IMR-90 (cell line): Measurements from ENCODE around the gene HARS1. TPM values are rescaled to one million over a fixed set of nuclear protein-coding genes. Genes with fewer than 3 reads are reported as not detected.

ENCODE experiments used
- ATAC-seq: fragments of 200-7000 bp; cut with Tn5 transposase; 2 replicates; pipeline ENCODE4 v1.9.1; 2020; ENCODE audit warnings: low read depth, mild to moderate bottlenecking, moderate library complexity
- BruUV-seq: library from RNA; stranded (reverse); fragments of 400-500 nt; replicated peaks from 2 replicates; lab custom pipeline; 2021; lab: Mats Ljungman, UMichigan
- CTCF ChIA-PET: fragments of 300-600 bp; formaldehyde crosslinking; extraction: SDS; loops from one replicate; lab custom pipeline; 2021; ENCODE audit warnings: antibody characterized with exemption; lab: Yijun Ruan, JAX
- POLR2A ChIA-PET: fragments of 300-600 bp; sonication (Branson Sonifier 250); formaldehyde crosslinking; loops from one replicate; lab custom pipeline; 2022; ENCODE audit warnings: antibody characterized with exemption; ENCODE audit not compliant: unreplicated experiment; lab: Charles Lee
- DNase-seq: peaks from one replicate; pipeline ENCODE4 v3.0.0; 2013
- H2AFZ ChIP-seq: replicated peaks from 2 replicates; pipeline ENCODE3; 2013; ENCODE audit warnings: low read length, mild to moderate bottlenecking; ENCODE audit not compliant: poor library complexity
- H2AK5ac ChIP-seq: 2 replicates; pipeline ENCODE4 v1.6.1; 2013; ENCODE audit warnings: low read depth, low read length, inconsistent platforms
- H2AK9ac ChIP-seq: replicated peaks from 2 replicates; pipeline ENCODE3; 2013; ENCODE audit warnings: mild to moderate bottlenecking, low read depth, low read length, moderate library complexity; ENCODE audit not compliant: poor library complexity
- H2BK120ac ChIP-seq: 2 replicates; pipeline ENCODE4 v1.6.1; 2013; ENCODE audit warnings: low read depth, low read length, inconsistent platforms
- H2BK15ac ChIP-seq: 3 replicates; pipeline ENCODE4 v1.6.1; 2013; ENCODE audit warnings: low read depth, low read length, inconsistent platforms
- H2BK20ac ChIP-seq: 2 replicates; pipeline ENCODE4 v1.6.1; 2013; ENCODE audit warnings: low read depth, mild to moderate bottlenecking, inconsistent platforms, low read length, moderate library complexity
- H2BK5ac ChIP-seq: 2 replicates; pipeline ENCODE4 v1.6.1; 2013; ENCODE audit warnings: mild to moderate bottlenecking, low read depth, low read length, inconsistent platforms; ENCODE audit not compliant: poor library complexity, severe bottlenecking
- H3K14ac ChIP-seq: replicated peaks from 2 replicates; pipeline ENCODE4 v1.6.1; 2013; ENCODE audit warnings: low read depth, low read length, inconsistent platforms
- H3K18ac ChIP-seq: 2 replicates; pipeline ENCODE4 v1.6.1; 2013; ENCODE audit warnings: low read depth, low read length, control low read depth
- H3K23ac ChIP-seq: 2 replicates; pipeline ENCODE4 v1.6.1; 2013; ENCODE audit warnings: low read depth, low read length, inconsistent platforms
- H3K27ac ChIP-seq: 2 replicates; pipeline ENCODE4 v1.5.1; 2013; ENCODE audit warnings: mild to moderate bottlenecking, control low read depth, low read length; ENCODE audit not compliant: insufficient read depth
- H3K27me3 ChIP-seq: 2 replicates; pipeline ENCODE4 v1.6.1; 2013; ENCODE audit warnings: low read length; ENCODE audit not compliant: control insufficient read depth, insufficient read depth
- H3K36me3 ChIP-seq: 2 replicates; pipeline ENCODE4 v1.6.1; 2013; ENCODE audit warnings: low read length, mixed read lengths; ENCODE audit not compliant: control insufficient read depth, insufficient read depth
- H3K4ac ChIP-seq: 2 replicates; pipeline ENCODE4 v1.6.1; 2013; ENCODE audit warnings: low read depth, low read length, inconsistent platforms
- H3K4me1 ChIP-seq: 2 replicates; pipeline ENCODE4 v1.6.1; 2013; ENCODE audit warnings: low read length, mixed read lengths; ENCODE audit not compliant: control insufficient read depth, insufficient read depth
- H3K4me2 ChIP-seq: 2 replicates; pipeline ENCODE4 v1.6.1; 2013; ENCODE audit warnings: low read depth, mild to moderate bottlenecking, control low read depth, low read length, moderate library complexity
- H3K4me3 ChIP-seq: 2 replicates; pipeline ENCODE4 v1.5.1; 2013; ENCODE audit warnings: low read depth, mild to moderate bottlenecking, control low read depth, low read length, moderate library complexity; ENCODE audit not compliant: insufficient read depth
- H3K56ac ChIP-seq: 2 replicates; pipeline ENCODE4 v1.6.1; 2013; ENCODE audit warnings: low read length, inconsistent platforms; ENCODE audit not compliant: insufficient read depth; ENCODE audit errors: extremely low read depth
- H3K79me1 ChIP-seq, 2 experiments: 2 replicates each; pipeline ENCODE4 v1.6.1; 2013; ENCODE audit warnings: low read length in 2 of 2, inconsistent platforms in 1 of 2, low read depth in 1 of 2
- H3K9ac ChIP-seq: 2 replicates; pipeline ENCODE4 v1.6.1; 2013; ENCODE audit warnings: low read depth, low read length, control low read depth
- H3K9me1 ChIP-seq: 2 replicates; pipeline ENCODE4 v1.6.1; 2013; ENCODE audit warnings: low read length, inconsistent platforms; ENCODE audit not compliant: insufficient read depth
- H3K9me3 ChIP-seq: 2 replicates; pipeline ENCODE4 v1.6.1; 2013; ENCODE audit warnings: low read length; ENCODE audit not compliant: control insufficient read depth, insufficient read depth
- H4K20me1 ChIP-seq: 2 replicates; pipeline ENCODE4 v1.6.1; 2013; ENCODE audit warnings: low read length, inconsistent platforms; ENCODE audit not compliant: insufficient read depth
- H4K5ac ChIP-seq: 2 replicates; pipeline ENCODE4 v1.6.1; 2013; ENCODE audit warnings: mild to moderate bottlenecking, low read depth, low read length, control low read depth
- H4K8ac ChIP-seq, 2 experiments: 2 replicates each; pipeline ENCODE4 v1.6.1; 2013; ENCODE audit warnings: low read depth in 2 of 2, low read length in 2 of 2, control low read depth in 1 of 2, inconsistent platforms in 1 of 2
- H4K91ac ChIP-seq: 2 replicates; pipeline ENCODE4 v1.6.1; 2013; ENCODE audit warnings: low read depth, low read length, inconsistent platforms; ENCODE audit not compliant: insufficient read depth
- BHLHE40 ChIP-seq: fragments of 150-350 bp; IDR thresholded peaks from 2 replicates; pipeline ENCODE4 v1.6.1; 2016; ENCODE audit warnings: mild to moderate bottlenecking, low read depth, low read length
- ELK1 ChIP-seq: fragments of 150-350 bp; IDR thresholded peaks from 2 replicates; pipeline ENCODE4 v1.6.1; 2016; ENCODE audit warnings: low read depth, mild to moderate bottlenecking, low read length, moderate library complexity, borderline replicate concordance
- FOS ChIP-seq: fragments of 150-350 bp; IDR thresholded peaks from 2 replicates; pipeline ENCODE4 v1.6.1; 2016; ENCODE audit warnings: low read depth, low read length
- MAFK ChIP-seq: IDR thresholded peaks from 2 replicates; pipeline ENCODE4 v1.6.1; 2012; ENCODE audit warnings: low read depth, low read length, improper control_type of control experiment
- MAZ ChIP-seq: IDR thresholded peaks from 2 replicates; pipeline ENCODE4 v1.6.1; 2012; ENCODE audit warnings: low read depth, mild to moderate bottlenecking, low read length, improper control_type of control experiment, moderate library complexity, borderline replicate concordance
- NFE2L2 ChIP-seq: fragments of 150-350 bp; IDR thresholded peaks from 2 replicates; pipeline ENCODE4 v1.6.1; 2016; ENCODE audit warnings: low read depth, mild to moderate bottlenecking, low read length
- POLR2A ChIP-seq: IDR thresholded peaks from 2 replicates; pipeline ENCODE4 v1.6.1; 2012; ENCODE audit warnings: mild to moderate bottlenecking, low read depth, low read length
- RCOR1 ChIP-seq: IDR thresholded peaks from 2 replicates; pipeline ENCODE4 v1.6.1; 2012; ENCODE audit warnings: mild to moderate bottlenecking, low read length, improper control_type of control experiment; ENCODE audit not compliant: insufficient replicate concordance
- WGBS, 2 experiments: methylation state at CpG; one replicate each; pipeline versions ENCODE4 v1.1.5 to v1.1.7; 2013; ENCODE audit warnings: missing lambda C conversion rate in 2 of 2; ENCODE audit not compliant: insufficient read length in 1 of 2; ENCODE audit errors: extremely low coverage in 2 of 2; 5-methylcytosine and 5-hydroxymethylcytosine counted together
- dilution Hi-C: fragments of 300-500 bp; cut with HindIII; formaldehyde crosslinking; loops from one replicate; pipeline ENCODE4 v1.14.3; 2018; ENCODE audit warnings: low sequenced_read_pairs; ENCODE audit not compliant: unreplicated experiment
- in situ Hi-C: fragments of 300-500 bp; cut with MboI; formaldehyde crosslinking; loops from 3 replicates; pipeline ENCODE4 v1.14.3; 2019; ENCODE audit warnings: low sequenced_read_pairs, inconsistent platforms, mixed read lengths
- intact Hi-C: fragments of 100-400 bp; cut with micrococcal nuclease; formaldehyde crosslinking; loops from 2 replicates; pipeline ENCODE4 v1.10.0; 2022
- polyA plus RNA-seq, 3 experiments: library from polyadenylated mRNA; depleted of rRNA; stranded (reverse); fragments of >200 nt; gene quantifications; 2 replicates each; pipeline ENCODE4 v1.2.3, GENCODE V29; 2012; ENCODE audit warnings: low replicate concordance in 1 of 3
- total RNA-seq: library from RNA; depleted of rRNA; stranded (reverse); fragments of >200 nt; gene quantifications from 2 replicates; pipeline ENCODE4 v1.2.3, GENCODE V29; 2012
- TF ChIP-seq, protein P1 (sequence below): fragments of 150-350 bp; IDR thresholded peaks from 2 replicates; pipeline ENCODE4 v1.6.1; 2017; ENCODE audit warnings: mild to moderate bottlenecking, antibody characterized with exemption, low read length, low read depth

Gene HARS1
- total and polyA plus RNA-seq, 2 of the 4 experiments (the other 2 are of a cell fraction): 97.6 to 141 TPM

GRCh38 chr5:140710899-140711552 is 19.9 kb upstream of the HARS1 start:
- intact Hi-C loops: no loop called here

More at GRCh38 chr5:140710899-140711552, 19.9 kb upstream of the HARS1 start:
- Histone ChIP-seq H3K14ac (peak overlapping the region; percentile 8; the same call in 1 of the 2 replicates), H2AFZ (peak overlapping the region; percentile 84), H3K4me1 (no peaks in the 10 kb centered on the region), H3K56ac (0 out of 2 replicates have a peak overlapping the region, but pooled peaks have one; percentile 55), H3K4ac (peak overlapping the region; percentile 37), H3K4me3 (peak overlapping the region; percentile 60), H4K20me1 (0 out of 2 replicates have a peak, but pooled peaks cover 5% of the 10 kb centered on the region), H3K9me1 (no peaks in the 10 kb centered on the region), H3K18ac (peak overlapping the region; percentile 47), H3K79me1 (no peaks in the 10 kb centered on the region), H3K27me3 (no peaks in the 10 kb centered on the region), H2BK20ac (peak overlapping the region; percentile 30; the same call in 1 of the 2 replicates), H4K5ac (peak overlapping the region; percentile 47), H3K9ac (peak overlapping the region; percentile 72), H3K4me2 (peak overlapping the region; percentile 81), H3K9me3 (no peaks in the 10 kb centered on the region), H2BK15ac (peak overlapping the region; percentile 42; the same call in 1 of the 3 replicates), H2AK5ac (no peak overlapping the region), H2BK120ac (peak overlapping the region; percentile 49), H4K91ac (0 out of 2 replicates have a peak overlapping the region, but pooled peaks have one; percentile 27), H4K8ac (peak overlapping the region in 1 of 2 experiments; percentile 67; a peak in 2 of 4 replicates), H2AK9ac (peak overlapping the region; percentile 15), H3K23ac (0 out of 2 replicates have a peak overlapping the region, but pooled peaks have one; percentile 6), H3K36me3 (peaks cover 2% of the 10 kb centered on the region), H2BK5ac (peak overlapping the region; percentile 51), H3K27ac (peak overlapping the region; percentile 77)
- dilution Hi-C loops: no loop called here
- DNase-seq (peak; percentile 97), ATAC-seq (peak; percentile 98)
- 5% methylated on average over 16 of the region's 27 CpGs; no CpG with 5 or more reads in 1 of the 2 experiments for WGBS, 2 experiments
- ChIA-PET POLR2A (interaction anchor here (0.9 kb wide), 1 partner anchor 11 kb away, joined by 4 read pairs; the partner anchor contains the start of gene ZMAT2), CTCF (interaction anchor here (0.5 to 0.6 kb wide), 2 partner anchors 9 to 857 kb away, joined by 3 to 4 read pairs; no protein-coding TSS in a partner anchor)
- TF ChIP-seq RCOR1 (peak; percentile 28), MAZ (peak; percentile 69; the same call in 1 of the 2 replicates), POLR2A (peak; percentile 83), BHLHE40 (no peak), MAFK (peak; percentile 40; the same call in 1 of the 2 replicates), ELK1 (no peak), NFE2L2 (peak; percentile 94), FOS (peak; percentile 99)
- TF ChIP-seq, protein P1, sequence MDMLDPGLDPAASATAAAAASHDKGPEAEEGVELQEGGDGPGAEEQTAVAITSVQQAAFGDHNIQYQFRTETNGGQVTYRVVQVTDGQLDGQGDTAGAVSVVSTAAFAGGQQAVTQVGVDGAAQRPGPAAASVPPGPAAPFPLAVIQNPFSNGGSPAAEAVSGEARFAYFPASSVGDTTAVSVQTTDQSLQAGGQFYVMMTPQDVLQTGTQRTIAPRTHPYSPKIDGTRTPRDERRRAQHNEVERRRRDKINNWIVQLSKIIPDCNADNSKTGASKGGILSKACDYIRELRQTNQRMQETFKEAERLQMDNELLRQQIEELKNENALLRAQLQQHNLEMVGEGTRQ: no peak
- in situ Hi-C loops: no loop called here
- BruUV-seq: no TSS peak
